HG03432 (cell line): ENCODE measurements around the gene KIFAP3.
"Not testable (repeated sequence)": the region's sequence is repeated elsewhere in the genome, so short reads cannot be mapped to it uniquely, and the experiment has no call there.

Source experiments
- ATAC-seq: cut with Tn5 transposase; IDR thresholded peaks from one replicate; pipeline ENCODE4 v1.9.1; 2021; ENCODE audit warnings: mild to moderate bottlenecking, moderate library complexity; ENCODE audit not compliant: unreplicated experiment

The KIFAP3 gene

DNA sequence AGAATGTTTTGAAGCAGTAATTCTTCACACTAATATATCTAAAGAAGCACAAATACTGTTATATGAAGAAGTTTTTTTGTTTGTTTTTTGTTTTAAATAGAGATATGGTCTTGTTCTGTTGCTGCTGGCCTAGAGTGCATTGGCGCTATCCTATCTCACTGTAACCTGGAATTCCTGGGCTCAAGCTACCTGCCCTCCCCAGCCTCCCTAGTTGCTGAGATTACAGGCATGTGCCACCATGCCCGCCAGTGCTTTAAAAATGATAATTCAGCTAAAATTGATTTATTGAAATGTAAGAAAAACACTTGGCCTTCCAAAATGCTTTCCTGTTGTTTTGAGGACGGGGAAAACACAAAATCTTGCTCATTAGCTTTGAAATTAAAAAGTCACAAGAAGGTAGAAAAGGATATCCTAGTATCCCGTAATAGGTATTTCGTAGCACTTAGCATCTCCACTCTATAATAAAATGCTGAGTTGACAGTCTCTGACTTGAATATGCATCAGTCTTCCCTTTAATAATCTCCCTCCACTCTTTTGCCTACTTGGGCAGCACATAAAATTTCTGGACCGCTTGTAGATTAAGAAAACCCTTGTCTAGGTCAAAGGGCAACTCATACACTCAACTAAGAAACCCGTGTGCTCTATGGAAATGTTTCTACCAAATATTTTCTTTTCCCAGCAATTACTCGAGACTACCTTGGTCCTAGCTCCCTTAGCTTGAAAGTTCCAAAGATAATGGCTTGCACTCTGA, 182.1 kb downstream of the KIFAP3 start:
- no peak for ATAC-seq

DNA sequence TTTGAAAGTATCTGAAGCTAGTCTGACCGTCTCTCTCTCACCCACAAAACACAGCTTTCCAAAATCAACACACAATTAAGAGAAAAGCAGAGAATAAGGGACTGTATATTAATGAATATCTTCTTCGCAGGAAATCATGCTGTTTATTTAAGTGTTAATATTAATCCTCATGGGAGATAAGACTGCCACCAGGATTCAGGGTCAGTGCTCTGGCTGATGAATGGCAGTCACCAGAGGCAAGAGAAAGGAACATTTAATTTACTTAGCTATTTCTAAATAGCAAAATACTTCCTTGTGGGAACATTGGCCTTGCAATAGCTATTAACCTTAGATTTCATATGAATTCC, 183.0 kb downstream of the KIFAP3 start:
- no peak for ATAC-seq

DNA sequence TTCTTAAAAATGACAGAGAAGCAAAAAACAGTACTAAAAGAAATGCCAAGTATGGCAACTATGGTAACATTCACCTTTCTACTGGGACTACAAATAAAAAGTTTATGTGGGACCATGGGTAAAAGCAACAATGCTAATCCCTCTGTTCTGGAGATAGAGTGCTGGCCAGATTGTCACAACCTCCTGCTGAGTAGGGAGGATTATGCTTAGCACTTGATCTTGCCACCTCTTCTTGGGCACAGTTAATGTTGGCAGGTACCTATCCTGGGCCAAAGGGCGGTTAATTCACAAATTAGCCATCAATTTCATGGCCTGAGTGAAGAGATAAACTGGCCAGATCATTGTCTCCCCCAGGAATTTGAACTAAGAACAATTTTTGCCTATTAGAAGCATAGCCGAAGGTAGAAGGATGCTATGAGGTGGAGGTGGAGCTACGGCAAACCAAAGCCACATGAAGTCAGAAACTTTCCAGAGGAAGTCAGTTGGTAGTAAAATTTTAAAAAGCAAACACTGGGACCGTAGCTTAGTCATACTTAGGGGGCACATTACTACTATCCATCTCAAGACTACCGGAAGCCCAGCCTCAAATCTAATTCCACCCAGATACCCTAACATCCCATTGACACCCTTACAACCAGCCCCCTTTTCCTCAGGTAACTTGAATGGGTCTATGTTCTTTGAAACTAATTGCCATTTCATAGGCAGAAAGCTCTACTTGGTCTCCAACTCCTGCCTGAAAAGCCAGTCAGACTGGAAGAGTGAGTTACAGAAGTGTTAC, 183.5 kb downstream of the KIFAP3 start:
- no peak for ATAC-seq

DNA sequence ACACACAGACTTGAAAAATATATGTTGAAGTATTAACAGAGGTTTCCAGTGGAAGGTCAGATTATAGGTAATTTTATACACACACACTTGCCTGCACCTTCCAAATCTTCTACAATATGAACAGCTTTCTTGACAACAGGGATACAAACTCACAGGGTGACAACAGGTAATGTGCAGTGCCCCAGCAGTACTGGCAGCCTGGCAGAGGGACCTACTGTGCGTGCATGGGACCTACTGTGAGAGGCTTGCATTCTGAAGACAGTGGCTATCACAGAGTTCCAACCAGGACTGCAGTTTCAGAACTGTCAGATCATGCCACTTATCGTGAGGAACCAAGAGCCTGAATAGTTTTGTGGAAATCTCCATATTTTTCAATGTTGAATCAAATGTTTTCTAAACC, 184.6 kb downstream of the KIFAP3 start:
- ATAC-seq: no peak

DNA sequence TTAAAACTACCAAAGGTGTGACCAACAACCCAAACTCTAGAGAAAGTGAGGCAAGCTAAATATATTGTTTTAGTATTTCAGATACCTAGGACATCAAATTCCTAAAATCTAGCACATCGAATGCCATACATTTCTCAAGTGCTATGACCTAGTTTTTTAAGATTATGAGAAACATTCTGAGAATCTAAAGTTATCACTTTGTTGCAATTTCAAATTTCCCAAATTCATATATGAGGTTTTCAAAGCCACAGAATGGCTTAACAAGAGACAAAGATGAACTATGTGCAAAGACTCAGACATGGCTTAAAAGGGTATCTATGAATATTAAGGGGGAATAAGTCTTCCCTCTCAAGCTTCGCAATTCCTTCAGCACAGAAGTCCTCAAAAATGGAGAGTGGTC, 187.6 kb downstream of the KIFAP3 start:
- ATAC-seq: no peak

DNA sequence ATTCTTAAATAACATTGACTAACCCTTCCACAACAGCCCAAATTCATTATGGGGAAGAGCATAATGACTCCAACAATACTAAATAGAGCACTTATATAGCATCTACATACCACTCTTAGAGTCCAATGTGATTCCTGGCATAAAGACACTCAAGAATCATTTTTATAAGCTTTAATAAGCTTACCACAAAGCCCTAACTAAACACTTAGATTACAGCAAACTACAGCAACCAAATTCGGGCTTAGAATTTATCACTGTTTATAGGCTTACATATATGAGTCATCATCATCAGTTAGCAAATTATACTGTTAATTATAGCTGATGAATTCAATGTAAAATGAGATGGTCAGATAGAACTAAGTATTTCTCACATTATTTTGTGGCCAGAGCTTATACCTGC, 188.1 kb downstream of the KIFAP3 start:
- no peak for ATAC-seq

DNA sequence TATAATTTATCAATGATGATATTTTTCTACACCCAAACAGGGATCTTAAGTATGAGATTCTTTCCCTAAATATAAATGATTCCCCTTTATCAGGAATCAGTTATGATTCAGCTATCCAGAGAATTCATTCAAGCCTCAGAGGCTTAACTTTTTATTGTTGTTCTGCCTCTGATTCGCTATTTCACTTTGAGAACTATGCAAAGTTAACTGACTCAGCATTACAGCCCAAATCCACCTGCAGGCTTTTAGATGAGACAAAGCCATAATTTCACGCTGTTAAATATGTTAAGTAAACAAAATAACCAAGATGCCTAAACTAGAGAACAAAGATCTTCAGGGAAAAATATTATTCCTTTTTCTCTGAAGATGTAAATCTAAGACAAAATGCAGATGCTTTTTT, 189.3 kb downstream of the KIFAP3 start:
- no peak for ATAC-seq

DNA sequence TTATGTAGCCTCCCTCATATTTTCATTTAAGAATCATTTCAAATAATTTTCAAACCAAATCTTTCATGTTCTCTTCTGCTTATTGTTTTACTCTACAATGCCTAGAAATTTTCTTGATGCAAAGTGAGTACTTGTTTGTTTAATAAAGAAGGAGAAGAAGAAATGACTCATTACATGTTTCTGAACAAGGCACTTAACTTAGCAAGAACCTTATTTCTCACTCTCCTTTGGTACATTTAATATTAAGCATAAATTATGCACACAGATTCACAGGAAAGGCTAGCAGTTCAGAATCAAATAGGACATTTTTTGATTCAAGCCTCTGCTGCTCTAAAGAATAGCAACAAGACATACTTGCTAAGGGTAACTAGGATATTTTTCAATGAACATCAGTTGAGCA, 189.9 kb downstream of the KIFAP3 start:
- no peak for ATAC-seq

DNA sequence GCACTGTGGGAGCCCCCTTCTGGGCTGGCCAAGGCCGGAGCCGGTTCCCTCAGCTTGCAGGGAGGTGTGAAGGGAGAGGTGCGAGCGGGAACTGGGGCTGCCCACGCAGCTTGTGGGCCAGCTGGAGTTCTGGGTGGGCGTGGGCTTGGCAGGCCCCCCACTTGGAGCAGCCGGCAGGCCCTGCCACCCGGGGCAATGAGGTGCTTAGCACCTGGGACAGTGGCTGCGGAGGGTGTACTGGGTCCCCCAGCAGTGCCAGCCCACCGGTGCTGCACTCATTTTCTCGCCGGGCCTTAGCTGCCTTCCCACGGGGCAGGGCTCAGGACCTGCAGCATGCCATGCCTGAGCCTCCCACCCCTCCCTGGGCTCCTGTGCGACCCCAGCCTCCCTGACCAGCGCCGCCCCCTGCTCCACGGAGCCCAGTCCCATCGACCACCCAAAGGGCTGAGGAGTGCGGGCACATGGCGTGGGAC, 192.4 kb downstream of the KIFAP3 start:
- ATAC-seq: no peak

DNA sequence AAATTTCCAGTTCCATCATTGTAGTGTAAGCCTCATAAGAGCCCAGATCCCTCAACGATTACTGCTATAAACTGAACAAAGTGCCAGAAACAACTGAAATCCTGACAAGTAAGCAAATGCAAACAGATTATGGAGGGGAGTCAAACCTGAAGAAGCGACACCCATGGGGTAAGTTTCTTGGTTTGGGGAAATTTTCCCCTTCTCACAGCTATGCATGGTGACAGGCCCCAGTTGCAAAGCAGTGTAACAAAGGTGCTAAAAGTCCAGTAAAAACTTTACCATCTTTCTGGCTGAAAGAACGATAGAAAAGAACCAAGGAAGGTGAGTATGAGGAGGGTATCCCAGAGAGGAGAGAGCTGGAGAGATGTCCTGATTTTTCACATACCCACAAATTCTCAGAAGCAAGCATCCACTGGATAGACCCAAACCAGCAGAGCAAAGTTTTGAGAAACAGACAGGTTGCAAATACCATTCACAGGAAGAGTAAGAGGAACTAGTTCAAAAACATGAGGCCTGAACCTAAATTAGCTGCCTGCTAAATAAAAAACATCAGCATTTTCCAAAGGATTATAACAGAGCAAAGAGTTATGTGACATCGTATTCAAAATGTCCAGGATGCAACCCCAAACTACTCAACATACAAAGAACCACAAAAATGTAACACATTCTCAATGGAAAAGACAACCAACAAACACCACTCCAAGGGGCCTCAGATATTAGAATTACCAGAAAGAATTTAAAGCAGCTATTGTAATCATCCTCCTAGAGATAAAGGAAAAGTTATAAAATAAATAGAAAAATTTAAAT, 195.3 kb downstream of the KIFAP3 start:
- ATAC-seq: no peak

DNA sequence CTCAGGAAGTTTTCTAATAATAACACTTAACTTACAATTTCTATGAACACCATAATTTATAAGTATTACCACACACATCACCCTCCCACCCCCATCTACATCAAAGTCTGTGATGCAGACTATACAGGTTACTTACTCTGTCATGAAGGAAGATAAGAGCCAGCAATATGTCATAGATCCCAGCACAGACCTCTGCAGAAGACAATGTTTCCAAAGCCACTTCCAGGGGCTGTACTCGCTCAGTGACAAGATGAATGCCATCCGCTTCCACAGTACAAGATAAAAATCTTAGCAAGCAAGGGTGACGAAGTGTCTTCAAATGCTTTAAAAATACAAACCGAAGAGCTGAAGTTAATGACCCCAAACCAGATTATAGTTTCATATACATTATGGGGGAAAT, 196.0 kb downstream of the KIFAP3 start:
- no peak for ATAC-seq

DNA sequence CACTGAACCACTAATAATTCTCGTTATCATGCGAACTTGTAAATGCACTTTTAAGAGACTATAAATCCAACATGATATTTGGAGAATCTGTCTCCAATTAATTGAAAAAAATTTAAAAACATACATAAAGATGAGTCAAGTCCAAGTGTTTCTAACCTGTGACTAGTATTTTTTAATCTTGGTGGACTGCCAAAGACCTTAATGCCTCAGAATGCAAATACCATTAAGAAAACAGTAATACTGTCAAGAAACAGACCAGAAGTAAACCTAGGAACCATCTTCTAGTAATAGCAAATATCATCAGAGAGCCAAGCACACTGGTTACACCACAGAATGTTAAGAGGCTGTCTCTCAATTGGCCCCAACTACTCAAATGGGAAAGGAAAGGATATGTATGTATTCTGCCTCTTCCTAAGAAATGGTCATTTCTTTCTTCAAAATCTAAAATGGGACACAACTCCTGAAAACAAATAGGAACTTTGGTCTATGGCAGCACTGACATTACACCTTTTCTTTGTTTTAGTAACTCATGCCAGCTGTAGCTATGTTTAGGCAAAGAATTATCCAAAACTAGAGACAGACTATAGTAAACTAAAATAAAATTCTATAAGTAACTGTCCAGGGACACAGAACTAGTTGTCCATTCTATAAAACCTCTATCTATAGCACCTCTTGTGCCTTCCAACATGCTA, 196.5 kb downstream of the KIFAP3 start:
- no peak for ATAC-seq

DNA sequence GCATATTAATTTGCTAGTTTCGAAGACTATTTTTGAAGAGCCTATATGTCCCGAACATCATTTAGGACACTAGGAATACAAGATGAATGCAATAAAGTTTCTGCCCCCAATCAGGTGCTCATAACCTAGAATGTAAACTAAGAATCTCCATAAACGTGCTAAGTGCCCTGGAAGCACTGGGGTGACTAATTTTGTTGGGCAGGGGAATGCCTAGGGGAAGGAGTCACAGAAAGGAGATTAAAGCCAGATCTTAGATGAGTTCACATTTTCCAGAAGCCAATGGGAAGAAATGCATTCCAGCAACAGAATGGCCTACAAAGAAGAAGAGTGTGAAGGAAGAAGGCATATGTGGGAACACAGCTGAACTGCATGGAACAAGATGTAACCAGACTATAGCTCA, 200.3 kb downstream of the KIFAP3 start:
- no peak for ATAC-seq

DNA sequence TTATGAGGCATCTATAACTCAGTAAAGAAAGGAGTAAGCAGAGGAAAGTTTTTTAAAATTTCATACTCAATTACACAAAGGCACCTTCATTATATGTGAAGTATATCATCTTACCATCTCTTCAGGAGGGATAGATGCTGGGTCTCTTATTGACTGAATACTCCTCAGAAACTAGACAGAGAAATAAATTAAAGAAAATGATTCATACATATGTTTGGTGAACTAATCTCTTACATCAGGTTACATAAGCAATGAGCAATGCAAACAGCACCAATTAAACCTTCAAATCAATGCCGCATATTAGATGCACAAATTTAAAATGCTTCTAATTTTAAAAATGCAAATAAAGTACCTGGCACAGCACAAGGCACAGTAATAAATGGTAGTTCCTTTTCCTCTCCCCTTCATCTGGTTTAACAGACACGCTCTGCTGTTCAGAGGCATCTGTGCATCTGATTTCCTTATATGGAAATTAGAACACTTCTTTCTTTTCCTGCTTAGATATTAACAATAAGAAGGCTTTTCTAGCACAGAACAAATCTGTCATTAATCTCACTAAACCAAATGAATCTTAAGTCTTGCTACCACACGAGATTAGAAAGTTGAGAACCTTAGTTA, 200.8 kb downstream of the KIFAP3 start:
- ATAC-seq: no peak

DNA sequence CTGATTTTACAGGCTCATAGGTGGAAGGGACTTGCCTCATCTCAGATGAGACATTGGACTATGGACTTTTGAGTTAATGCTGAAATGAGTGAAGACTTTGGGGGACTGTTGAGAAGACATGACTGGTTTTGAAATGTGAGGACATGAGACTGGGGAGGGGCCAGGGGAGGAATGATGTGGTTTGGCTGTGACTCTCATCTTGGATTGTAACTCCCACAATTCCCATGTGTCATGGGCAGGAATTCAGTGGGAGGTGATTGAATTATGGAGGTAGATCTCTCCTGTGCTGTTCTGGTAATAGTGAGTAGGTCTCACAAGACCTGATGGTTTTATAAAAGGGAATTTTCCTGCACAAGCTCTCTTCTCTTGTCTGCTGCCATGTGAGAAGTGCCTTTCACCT, 201.6 kb downstream of the KIFAP3 start:
- ATAC-seq: no peak

DNA sequence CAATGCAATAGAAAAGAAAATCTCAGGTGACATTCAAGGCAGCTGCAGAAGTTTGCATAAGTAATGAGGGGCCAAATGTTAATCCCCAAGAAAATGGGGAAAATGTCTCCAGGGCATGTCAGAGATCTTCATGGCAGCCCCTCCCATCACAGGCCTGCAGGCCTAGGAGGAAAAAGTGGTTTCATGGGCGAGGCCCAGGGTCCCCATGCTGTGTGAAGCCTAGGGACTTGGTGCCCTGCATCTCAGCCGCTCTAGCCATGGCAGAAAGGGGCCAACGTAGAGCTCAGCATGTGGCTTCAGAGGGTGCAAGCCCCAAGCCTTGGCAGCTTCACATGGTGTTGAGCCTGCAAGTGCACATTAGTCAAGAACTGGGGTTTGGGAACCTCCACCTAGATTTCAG, 202.5 kb downstream of the KIFAP3 start:
- ATAC-seq: not testable (repeated sequence)
